HCT116 (cell line): Measurements from ENCODE around the gene MAGIX. TPM values are rescaled to one million over a fixed set of nuclear protein-coding genes. Genes with fewer than 3 reads are reported as not detected.
"Not testable (repeated sequence)": the region's sequence is repeated elsewhere in the genome, so short reads cannot be mapped to it uniquely, and the experiment has no call there.

ENCODE experiments used
- ATAC-seq: fragments of 200-7000 bp; cut with Tn5 transposase; 2 replicates; pipeline ENCODE4 v1.9.1; 2020; ENCODE audit warnings: mild to moderate bottlenecking, moderate library complexity
- BruUV-seq: library from RNA; stranded (reverse); fragments of 400-500 nt; replicated peaks from 2 replicates; lab custom pipeline; 2021; lab: Mats Ljungman, UMichigan
- CTCF ChIA-PET: fragments of 300-600 bp; sonication (Branson Sonifier 250); formaldehyde crosslinking; loops from one replicate; lab custom pipeline; 2021; ENCODE audit warnings: antibody characterized with exemption; lab: Charles Lee
- POLR2A ChIA-PET: fragments of 300-600, 350-600 bp; sonication (Branson Sonifier 250); formaldehyde crosslinking; loops from one replicate; lab custom pipeline; 2021; ENCODE audit warnings: antibody characterized with exemption; lab: Charles Lee
- RAD21 ChIA-PET, 2 experiments: fragments of 300-600 bp; sonication (Branson Sonifier 250); formaldehyde crosslinking; loops; one replicate each; lab custom pipeline; 2023; ENCODE audit warnings: low total read pairs in 2 of 2; ENCODE audit not compliant: uncharacterized antibody in 2 of 2, unreplicated experiment in 2 of 2, low non-redundant PET in 1 of 2; lab: Charles Lee
- DNase-seq: peaks from one replicate; pipeline ENCODE4 v3.0.0-alpha.2; 2010; ENCODE audit warnings: low read depth, low spot score
- H2AFZ ChIP-seq: fragments of 200-600 bp; shearing (Covaris generic), sonication (generic); 2 replicates; pipeline ENCODE4 v1.6.1; 2017; ENCODE audit warnings: low read depth, mixed run types, mixed read lengths, antibody characterized with exemption, low read length; ENCODE audit not compliant: poor library complexity, severe bottlenecking
- H3K27ac ChIP-seq: 2 replicates; pipeline ENCODE4 v1.5.1; 2012; ENCODE audit warnings: low read depth, low read length
- H3K27me3 ChIP-seq: fragments of 200-600 bp; sonication (generic); 2 replicates; pipeline ENCODE4 v1.6.1; 2016; ENCODE audit warnings: mixed run types, low read length, mixed read lengths; ENCODE audit not compliant: insufficient read depth
- H3K36me3 ChIP-seq, 2 experiments: fragments of 200-500 bp in 1 of 2; fragments of 200-600 bp in 1 of 2; sonication (Bioruptor generic) in 1 of 2; sonication (generic) in 1 of 2; 2 replicates each; pipeline versions ENCODE4 v1.5.1 to v1.6.1; 2014 to 2016; ENCODE audit warnings: low read length in 2 of 2, inconsistent platforms in 1 of 2, mixed read lengths in 1 of 2, mixed run types in 1 of 2; ENCODE audit not compliant: insufficient read depth in 2 of 2, control insufficient read depth in 1 of 2
- H3K4me1 ChIP-seq, 2 experiments: fragments of 200-600 bp in 1 of 2; sonication (generic) in 1 of 2; 2 replicates each; pipeline versions ENCODE4 v1.5.1 to v1.6.1; 2012 to 2017; ENCODE audit warnings: low read length in 2 of 2, inconsistent platforms in 1 of 2, mild to moderate bottlenecking in 1 of 2, mixed read lengths in 1 of 2, mixed run types in 1 of 2, moderate library complexity in 1 of 2; ENCODE audit not compliant: insufficient read depth in 2 of 2, control insufficient read depth in 1 of 2
- H3K4me2 ChIP-seq: fragments of 200-600 bp; sonication (generic); 2 replicates; pipeline ENCODE4 v1.6.1; 2017; ENCODE audit warnings: mixed run types, low read length, mixed read lengths
- H3K4me3 ChIP-seq, 2 experiments: fragments of 200-600 bp in 1 of 2; sonication (generic) in 1 of 2; replicated peaks in 1 of 2; 2 replicates each; pipeline ENCODE4 v1.5.1; 2011 to 2016; ENCODE audit warnings: low read length in 2 of 2, control low read depth in 1 of 2, low read depth in 1 of 2, mild to moderate bottlenecking in 1 of 2, mixed read lengths in 1 of 2, mixed run types in 1 of 2
- H3K79me2 ChIP-seq: fragments of 200-600 bp; sonication (generic); 2 replicates; pipeline ENCODE4 v1.6.1; 2017; ENCODE audit warnings: mild to moderate bottlenecking, mixed run types, low read length, moderate library complexity, mixed read lengths; ENCODE audit not compliant: insufficient read depth
- H3K9ac ChIP-seq: fragments of 200-600 bp; sonication (generic); 2 replicates; pipeline ENCODE4 v1.6.1; 2016; ENCODE audit warnings: low read length, mixed read lengths
- H3K9me2 ChIP-seq: fragments of 200-600 bp; sonication (generic), shearing (Covaris generic); 2 replicates; pipeline ENCODE4 v1.6.1; 2017; ENCODE audit warnings: mixed run types, mild to moderate bottlenecking, moderate library complexity; ENCODE audit not compliant: insufficient read depth
- H3K9me3 ChIP-seq, 2 experiments: fragments of 200-500 bp in 1 of 2; fragments of 200-600 bp in 1 of 2; sonication (Bioruptor generic) in 1 of 2; sonication (generic) in 1 of 2; 2 replicates each; pipeline ENCODE4 v1.6.1; 2014 to 2017; ENCODE audit warnings: low read length in 2 of 2, mixed read lengths in 2 of 2, inconsistent platforms in 1 of 2, low read depth in 1 of 2, mild to moderate bottlenecking in 1 of 2, mixed run types in 1 of 2, moderate library complexity in 1 of 2; ENCODE audit not compliant: control insufficient read depth in 1 of 2, insufficient read depth in 1 of 2
- H4K20me1 ChIP-seq: fragments of 200-600 bp; sonication (generic), shearing (Covaris generic); 2 replicates; pipeline ENCODE4 v1.6.1; 2017; ENCODE audit warnings: mixed run types, mild to moderate bottlenecking, moderate library complexity; ENCODE audit not compliant: insufficient read depth
- JUND ChIP-seq: IDR thresholded peaks from 2 replicates; pipeline ENCODE4 v1.6.1; 2012
- RAD21 ChIP-seq: IDR thresholded peaks from 2 replicates; pipeline ENCODE4 v1.6.1; 2012; ENCODE audit warnings: low read depth, mild to moderate bottlenecking
- YY1 ChIP-seq: IDR thresholded peaks from 2 replicates; pipeline ENCODE4 v1.6.1; 2011; ENCODE audit warnings: low read length, low read depth, moderate library complexity, mild to moderate bottlenecking; ENCODE audit not compliant: insufficient replicate concordance; ENCODE audit errors: extremely low read depth
- intact Hi-C: fragments of 100-400 bp; cut with micrococcal nuclease; formaldehyde crosslinking; loops from 2 replicates; pipeline ENCODE4 v1.10.0; 2022
- total RNA-seq: library from RNA; stranded (reverse); gene quantifications from one replicate; pipeline ENCODE4 v1.2.1, GENCODE V29; 2021; ENCODE audit not compliant: unreplicated experiment
- TF ChIP-seq, protein P1 (sequence below), 3 experiments: fragments of 200-600 bp in 1 of 3; sonication (generic) in 1 of 3; IDR thresholded peaks in 2 of 3; conservative IDR thresholded peaks in 1 of 3; 2 replicates each; pipeline ENCODE4 v1.5.1; 2012 to 2017; ENCODE audit warnings: low read depth in 2 of 3, low read length in 2 of 3, antibody characterized with exemption in 1 of 3, borderline replicate concordance in 1 of 3, control low read depth in 1 of 3, mild to moderate bottlenecking in 1 of 3, mixed read lengths in 1 of 3, mixed run types in 1 of 3, moderate library complexity in 1 of 3; ENCODE audit not compliant: insufficient read depth in 1 of 3
- TF ChIP-seq, protein P2 (sequence below): IDR thresholded peaks from 2 replicates; pipeline ENCODE4 v1.6.1; 2012

The MAGIX gene
- total RNA-seq, 1 experiment from 2014 or later = 2.6 TPM

DNA sequence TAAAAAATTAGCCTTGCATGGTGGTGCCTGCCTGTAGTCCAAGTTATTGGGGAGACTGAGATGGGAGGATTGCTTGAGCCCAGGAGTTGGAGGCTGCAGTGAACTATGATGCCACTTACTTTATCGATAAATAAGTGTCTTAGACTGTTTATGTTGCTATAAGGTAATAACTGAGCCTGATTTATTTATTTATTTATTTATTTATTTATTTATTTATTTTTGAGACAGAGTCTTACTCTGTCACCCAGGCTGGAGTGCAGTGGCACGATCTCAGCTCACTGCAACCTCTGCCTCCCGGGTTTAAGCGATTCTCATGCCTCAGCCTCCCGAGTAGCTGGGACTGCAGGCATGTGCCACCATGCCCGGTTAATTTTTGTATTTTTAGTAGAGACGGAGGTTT lies 30.3 kb upstream of the MAGIX start:
- CTCF ChIA-PET, intact Hi-C loops, RAD21 ChIA-PET, H4K20me1 ChIP-seq, H3K9me2 ChIP-seq, H3K79me2 ChIP-seq, BruUV-seq, H3K4me1 ChIP-seq, POLR2A ChIA-PET, H3K9me3 ChIP-seq, H3K27ac ChIP-seq, H3K4me3 ChIP-seq, H2AFZ ChIP-seq, H3K27me3 ChIP-seq, DNase-seq, ATAC-seq, H3K36me3 ChIP-seq, H3K4me2 ChIP-seq, H3K9ac ChIP-seq: not testable (repeated sequence)

DNA sequence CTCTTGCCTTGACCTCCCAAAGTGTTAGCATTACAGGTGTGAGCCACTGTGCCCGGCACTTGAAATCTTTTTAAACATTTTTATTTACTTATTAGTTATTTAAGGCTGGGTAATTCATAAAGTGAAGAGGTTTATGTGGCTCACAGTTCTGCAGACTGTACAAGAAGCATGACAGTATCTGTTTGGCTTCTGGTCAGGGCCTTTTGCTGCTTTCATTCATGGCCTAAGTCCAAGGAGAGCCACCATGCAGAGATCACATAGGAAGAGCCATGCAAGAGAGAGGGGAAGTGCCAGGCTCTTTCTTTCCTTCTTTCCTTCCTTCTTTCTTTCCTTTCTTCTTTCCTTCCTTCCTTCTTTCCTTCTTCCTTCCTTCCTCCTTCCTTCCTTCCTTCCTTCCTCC lies 28.8 kb upstream of the MAGIX start:
- no peaks in the 10 kb centered on the region for H3K9me3 ChIP-seq
- H3K9me2 ChIP-seq = no peaks in the 10 kb centered on the region
- H3K27ac ChIP-seq = no peak overlapping the region
- ATAC-seq (no peak), DNase-seq (no peak)
- CTCF ChIA-PET = no interaction called here
- H4K20me1 ChIP-seq = no peaks in the 10 kb centered on the region
- H2AFZ ChIP-seq = no peak overlapping the region
- intact Hi-C loops = no loop called here
- H3K4me3 ChIP-seq = no peak overlapping the region
- BruUV-seq = no TSS peak
- POLR2A ChIA-PET = no interaction called here
- no peaks in the 10 kb centered on the region for H3K79me2 ChIP-seq
- RAD21 ChIA-PET = no interaction called here
- no peaks in the 10 kb centered on the region for H3K27me3 ChIP-seq
- no peak overlapping the region for H3K4me2 ChIP-seq
- H3K4me1 ChIP-seq = no peaks in the 10 kb centered on the region
- no peaks in the 10 kb centered on the region for H3K36me3 ChIP-seq
- H3K9ac ChIP-seq = no peak overlapping the region
- TF ChIP-seq YY1 = no peak
- TF ChIP-seq, protein P1, sequence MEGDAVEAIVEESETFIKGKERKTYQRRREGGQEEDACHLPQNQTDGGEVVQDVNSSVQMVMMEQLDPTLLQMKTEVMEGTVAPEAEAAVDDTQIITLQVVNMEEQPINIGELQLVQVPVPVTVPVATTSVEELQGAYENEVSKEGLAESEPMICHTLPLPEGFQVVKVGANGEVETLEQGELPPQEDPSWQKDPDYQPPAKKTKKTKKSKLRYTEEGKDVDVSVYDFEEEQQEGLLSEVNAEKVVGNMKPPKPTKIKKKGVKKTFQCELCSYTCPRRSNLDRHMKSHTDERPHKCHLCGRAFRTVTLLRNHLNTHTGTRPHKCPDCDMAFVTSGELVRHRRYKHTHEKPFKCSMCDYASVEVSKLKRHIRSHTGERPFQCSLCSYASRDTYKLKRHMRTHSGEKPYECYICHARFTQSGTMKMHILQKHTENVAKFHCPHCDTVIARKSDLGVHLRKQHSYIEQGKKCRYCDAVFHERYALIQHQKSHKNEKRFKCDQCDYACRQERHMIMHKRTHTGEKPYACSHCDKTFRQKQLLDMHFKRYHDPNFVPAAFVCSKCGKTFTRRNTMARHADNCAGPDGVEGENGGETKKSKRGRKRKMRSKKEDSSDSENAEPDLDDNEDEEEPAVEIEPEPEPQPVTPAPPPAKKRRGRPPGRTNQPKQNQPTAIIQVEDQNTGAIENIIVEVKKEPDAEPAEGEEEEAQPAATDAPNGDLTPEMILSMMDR (IDR thresholded peaks at IDR 0.05 in 2 of 3, conservative IDR thresholded peaks at IDR 0.05 in 1 of 3; ENCODE audit: borderline replicate concordance in 1 of 3, insufficient read depth in 1 of 3, low read depth in 2 of 3, low read length in 2 of 3) = no peak
- no peak for TF ChIP-seq RAD21
- TF ChIP-seq, protein P2, sequence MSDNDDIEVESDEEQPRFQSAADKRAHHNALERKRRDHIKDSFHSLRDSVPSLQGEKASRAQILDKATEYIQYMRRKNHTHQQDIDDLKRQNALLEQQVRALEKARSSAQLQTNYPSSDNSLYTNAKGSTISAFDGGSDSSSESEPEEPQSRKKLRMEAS = no peak
- no peak for TF ChIP-seq JUND
